ENCODE data around the gene LPP. TPM values are rescaled to one million over a fixed set of nuclear protein-coding genes. Genes with fewer than 3 reads are reported as not detected.

LPP gene
- total RNA-seq, 1 donor from 2014 or later: 23.1 TPM

DNA sequence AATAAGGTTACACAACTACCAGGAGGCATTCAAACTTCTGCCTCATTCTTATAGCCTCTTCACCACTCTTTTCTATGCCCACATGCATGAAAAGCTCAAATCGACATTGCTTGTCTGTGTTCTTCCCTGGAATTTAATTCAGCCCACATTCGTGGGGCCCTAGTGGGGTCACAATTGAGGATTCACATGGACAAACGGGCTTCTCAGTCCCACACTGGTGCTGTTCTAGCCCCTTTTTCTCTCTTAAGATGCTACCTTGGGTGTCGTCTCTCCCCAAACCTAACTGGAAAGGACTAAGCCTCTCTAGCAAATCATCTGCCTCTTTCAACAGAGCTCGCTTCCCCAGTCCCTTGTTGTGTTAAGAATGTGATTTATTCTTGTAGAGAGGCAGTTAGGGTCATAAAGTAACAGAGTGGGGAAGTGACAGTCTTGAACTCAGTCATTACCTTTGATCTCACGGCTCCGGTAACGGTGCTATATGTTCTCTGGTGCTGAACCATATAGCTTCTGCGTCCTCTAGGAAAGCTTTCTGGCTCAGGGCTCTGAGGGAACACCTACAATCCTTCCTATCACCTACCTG, 4.9 kb downstream of the LPP start:
- H3K4me1 Mint-ChIP-seq (ENCODE audit: low read depth, unreplicated experiment): no peaks in the 10 kb centered on the region
- no peak overlapping the region for H3K4me3 Mint-ChIP-seq (ENCODE audit: unreplicated experiment)
- no peaks in the 10 kb centered on the region for H3K36me3 Mint-ChIP-seq (ENCODE audit: unreplicated experiment)
- peaks cover 2% of the 10 kb centered on the region for H3K27me3 Mint-ChIP-seq (ENCODE audit: unreplicated experiment)
- peaks cover 1% of the 10 kb centered on the region for H3K9me3 Mint-ChIP-seq (ENCODE audit: unreplicated experiment)
- DNase-seq: no peak
- H3K27ac Mint-ChIP-seq (ENCODE audit: unreplicated experiment): no peak overlapping the region
- TF ChIP-seq, protein P1, sequence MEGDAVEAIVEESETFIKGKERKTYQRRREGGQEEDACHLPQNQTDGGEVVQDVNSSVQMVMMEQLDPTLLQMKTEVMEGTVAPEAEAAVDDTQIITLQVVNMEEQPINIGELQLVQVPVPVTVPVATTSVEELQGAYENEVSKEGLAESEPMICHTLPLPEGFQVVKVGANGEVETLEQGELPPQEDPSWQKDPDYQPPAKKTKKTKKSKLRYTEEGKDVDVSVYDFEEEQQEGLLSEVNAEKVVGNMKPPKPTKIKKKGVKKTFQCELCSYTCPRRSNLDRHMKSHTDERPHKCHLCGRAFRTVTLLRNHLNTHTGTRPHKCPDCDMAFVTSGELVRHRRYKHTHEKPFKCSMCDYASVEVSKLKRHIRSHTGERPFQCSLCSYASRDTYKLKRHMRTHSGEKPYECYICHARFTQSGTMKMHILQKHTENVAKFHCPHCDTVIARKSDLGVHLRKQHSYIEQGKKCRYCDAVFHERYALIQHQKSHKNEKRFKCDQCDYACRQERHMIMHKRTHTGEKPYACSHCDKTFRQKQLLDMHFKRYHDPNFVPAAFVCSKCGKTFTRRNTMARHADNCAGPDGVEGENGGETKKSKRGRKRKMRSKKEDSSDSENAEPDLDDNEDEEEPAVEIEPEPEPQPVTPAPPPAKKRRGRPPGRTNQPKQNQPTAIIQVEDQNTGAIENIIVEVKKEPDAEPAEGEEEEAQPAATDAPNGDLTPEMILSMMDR (IDR thresholded peaks at IDR 0.05; ENCODE audit: partially characterized antibody, unreplicated experiment): no peak

- H3K9me3 Mint-ChIP-seq (ENCODE audit: unreplicated experiment): peaks cover 1% of the 10 kb centered on the region
- no peak overlapping the region for H3K27ac Mint-ChIP-seq (ENCODE audit: unreplicated experiment)
- H3K4me3 Mint-ChIP-seq (ENCODE audit: unreplicated experiment): no peak overlapping the region
- TF ChIP-seq, protein P1 (IDR thresholded peaks at IDR 0.05; ENCODE audit: partially characterized antibody, unreplicated experiment): no peak
- H3K36me3 Mint-ChIP-seq (ENCODE audit: unreplicated experiment): no peaks in the 10 kb centered on the region
- H3K4me1 Mint-ChIP-seq (ENCODE audit: low read depth, unreplicated experiment): no peaks in the 10 kb centered on the region
- DNase-seq: no peak
- H3K27me3 Mint-ChIP-seq (ENCODE audit: unreplicated experiment): peaks cover 2% of the 10 kb centered on the region
These were observed 6.8 kb downstream of the LPP start for GRCh38 chr3:188160751-188161150.

GRCh38 chr3:188164248-188164687, 10.3 kb downstream of the LPP start:
- TF ChIP-seq, protein P1 (IDR thresholded peaks at IDR 0.05; ENCODE audit: partially characterized antibody, unreplicated experiment): no peak
- no peaks in the 10 kb centered on the region for H3K4me1 Mint-ChIP-seq (ENCODE audit: low read depth, unreplicated experiment)
- peaks cover 1% of the 10 kb centered on the region for H3K9me3 Mint-ChIP-seq (ENCODE audit: unreplicated experiment)
- H3K4me3 Mint-ChIP-seq (ENCODE audit: unreplicated experiment): no peak overlapping the region
- no peaks in the 10 kb centered on the region for H3K36me3 Mint-ChIP-seq (ENCODE audit: unreplicated experiment)
- no peak overlapping the region for H3K27ac Mint-ChIP-seq (ENCODE audit: unreplicated experiment)
- H3K27me3 Mint-ChIP-seq (ENCODE audit: unreplicated experiment): peaks cover 2% of the 10 kb centered on the region
- no peak for DNase-seq

DNA sequence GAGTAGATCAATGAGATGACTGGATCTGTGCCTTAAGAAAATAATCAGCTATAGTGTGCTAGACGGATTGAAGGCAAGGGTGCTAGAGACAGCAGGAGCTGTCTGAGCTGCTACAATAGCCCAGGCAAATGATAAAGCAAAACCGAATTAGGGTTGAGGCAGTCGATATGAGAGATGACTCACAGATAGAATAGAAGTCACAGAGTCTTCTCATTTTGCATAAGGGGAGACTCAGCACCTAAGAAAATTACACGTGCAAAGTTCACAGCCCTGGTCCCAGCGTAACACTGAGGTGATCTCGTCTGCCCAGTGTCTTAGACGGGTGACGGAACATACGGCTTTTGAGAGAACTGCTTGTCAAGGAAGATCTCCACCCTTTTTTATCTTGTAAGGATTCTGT, 11.6 kb downstream of the LPP start:
- no peaks in the 10 kb centered on the region for H3K9me3 Mint-ChIP-seq (ENCODE audit: unreplicated experiment)
- no peak overlapping the region for H3K4me3 Mint-ChIP-seq (ENCODE audit: unreplicated experiment)
- H3K36me3 Mint-ChIP-seq (ENCODE audit: unreplicated experiment): no peaks in the 10 kb centered on the region
- no peak overlapping the region for H3K27ac Mint-ChIP-seq (ENCODE audit: unreplicated experiment)
- TF ChIP-seq, protein P1 (IDR thresholded peaks at IDR 0.05; ENCODE audit: partially characterized antibody, unreplicated experiment): no peak
- no peak for DNase-seq
- H3K4me1 Mint-ChIP-seq (ENCODE audit: low read depth, unreplicated experiment): no peaks in the 10 kb centered on the region
- peaks cover 2% of the 10 kb centered on the region for H3K27me3 Mint-ChIP-seq (ENCODE audit: unreplicated experiment)

DNA sequence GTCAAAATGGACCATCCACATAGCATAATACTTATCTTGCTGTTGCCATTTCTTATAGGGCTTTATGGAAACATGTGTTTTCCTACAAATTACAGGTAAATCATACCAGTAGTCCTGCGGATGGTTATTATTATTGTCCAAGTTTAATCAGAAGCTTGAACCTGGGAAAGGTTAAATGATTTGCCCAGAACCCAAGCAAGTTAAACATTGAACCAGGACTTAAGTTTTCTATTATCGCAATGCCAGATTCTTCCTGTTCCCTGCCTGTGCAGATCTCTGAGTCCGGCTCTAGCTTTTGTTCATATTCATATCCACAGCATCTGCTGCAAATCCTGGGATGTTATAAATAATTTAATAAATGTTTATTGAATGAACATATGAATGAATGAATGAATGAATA, 12.5 kb downstream of the LPP start:
- no peak overlapping the region for H3K4me3 Mint-ChIP-seq (ENCODE audit: unreplicated experiment)
- no peak for DNase-seq
- TF ChIP-seq, protein P1 (IDR thresholded peaks at IDR 0.05; ENCODE audit: partially characterized antibody, unreplicated experiment): no peak
- no peak overlapping the region for H3K27ac Mint-ChIP-seq (ENCODE audit: unreplicated experiment)
- H3K4me1 Mint-ChIP-seq (ENCODE audit: low read depth, unreplicated experiment): no peaks in the 10 kb centered on the region
- H3K9me3 Mint-ChIP-seq (ENCODE audit: unreplicated experiment): no peaks in the 10 kb centered on the region
- no peaks in the 10 kb centered on the region for H3K36me3 Mint-ChIP-seq (ENCODE audit: unreplicated experiment)
- H3K27me3 Mint-ChIP-seq (ENCODE audit: unreplicated experiment): peaks cover 2% of the 10 kb centered on the region

Measured in glutamatergic neuron (in vitro differentiated cells).